Tibial nerve (tissue), 4 donors: ENCODE measurements around the gene CAMTA1.

Experiments used
- CTCF ChIP-seq, 5 experiments: fragments of 200-600 bp in 3 of 5; fragments of 450-650 bp in 2 of 5; sonication (generic) in 3 of 5; IDR thresholded peaks; one replicate each; pipeline ENCODE4 v1.5.1; 2016 to 2019; ENCODE audit warnings: antibody characterized with exemption in 5 of 5, mild to moderate bottlenecking in 3 of 5, moderate library complexity in 2 of 5
- EP300 ChIP-seq, 2 donors: sonication (generic); formaldehyde crosslinking; IDR thresholded peaks; one replicate each; pipeline ENCODE4 v1.6.1; 2017; ENCODE audit warnings: antibody characterized with exemption in 2 of 2, mild to moderate bottlenecking in 1 of 2
- POLR2A ChIP-seq, 2 donors: fragments of 450-650 bp; IDR thresholded peaks; one replicate each; pipeline ENCODE4 v1.6.1; 2017; ENCODE audit warnings: antibody characterized with exemption in 2 of 2, mild to moderate bottlenecking in 2 of 2, moderate library complexity in 2 of 2

- TF ChIP-seq CTCF (IDR thresholded peaks at IDR 0.05) (no peak), POLR2A (IDR thresholded peaks at IDR 0.05) (no peak), EP300 (IDR thresholded peaks at IDR 0.05) (no peak)
Observed at GRCh38 chr1:6995789-6996188, 210.5 kb downstream of the CAMTA1 start.
